ENCODE data around the gene CHM.

- TF ChIP-seq YY1 (IDR thresholded peaks at IDR 0.05; ENCODE audit: insufficient read depth, insufficient read length) (no peak), ZNF274 (IDR thresholded peaks at IDR 0.05; ENCODE audit: low read depth, low read length) (no peak), SUZ12 (IDR thresholded peaks at IDR 0.05; ENCODE audit: extremely low read depth, insufficient read depth, insufficient read length) (no peak)
These were observed 52.6 kb downstream of the CHM start for GRCh38 chrX:85994797-85995196.
